GM23248 (cell line): ENCODE results near the gene STT3A.

ENCODE experiments used
- EZH2 ChIP-seq: fragments of 200-600 bp; sonication (generic); IDR thresholded peaks from 2 replicates; pipeline ENCODE4 v1.6.1; 2018; ENCODE audit warnings: antibody characterized with exemption, mild to moderate bottlenecking; ENCODE audit not compliant: insufficient read depth, poor library complexity, severe bottlenecking
- EZH2phosphoT487 ChIP-seq: fragments of 200-600 bp; sonication (generic); IDR thresholded peaks from 2 replicates; pipeline ENCODE4 v1.6.1; 2018; ENCODE audit warnings: antibody characterized with exemption, moderate library complexity, mild to moderate bottlenecking, low read depth; ENCODE audit not compliant: insufficient read depth

DNA sequence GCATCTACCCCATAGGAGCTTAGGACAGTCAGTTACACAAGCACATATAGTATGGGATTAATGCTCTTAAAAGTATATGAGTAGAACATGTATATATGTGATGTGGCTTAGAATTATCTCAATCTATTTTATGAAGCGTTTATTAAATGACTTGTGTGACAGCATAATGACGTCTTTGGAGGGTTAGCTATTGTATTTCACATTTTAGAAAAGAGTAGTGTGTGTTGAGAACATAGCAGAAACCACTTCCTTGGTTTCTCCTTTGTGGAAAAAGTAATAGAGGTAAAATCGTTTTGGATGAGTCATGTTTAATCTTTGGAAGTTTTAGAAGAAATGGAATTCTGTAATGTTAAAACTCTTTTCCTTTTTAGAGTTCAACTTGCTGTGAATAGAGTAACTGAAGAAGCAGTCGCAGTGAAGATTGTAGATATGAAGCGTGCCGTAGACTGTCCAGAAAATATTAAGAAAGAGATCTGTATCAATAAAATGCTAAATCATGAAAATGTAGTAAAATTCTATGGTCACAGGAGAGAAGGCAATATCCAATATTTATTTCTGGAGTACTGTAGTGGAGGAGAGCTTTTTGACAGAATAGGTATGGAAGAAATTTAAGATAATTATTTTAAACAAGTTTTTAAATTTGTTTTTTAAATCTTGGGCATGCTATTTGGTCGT, 34.7 kb downstream of the STT3A start:
- TF ChIP-seq EZH2phosphoT487 (no peak), EZH2 (no peak)
